ENCODE data around the gene NINL.
"Not testable (repeated sequence)": the region's sequence is repeated elsewhere in the genome, so short reads cannot be mapped to it uniquely, and the experiment has no call there.

NINL gene

GRCh38 chr20:25579081-25579770, 6.1 kb downstream of the NINL start:
- DNase-seq (no peak), ATAC-seq (replicated peaks) (no peak)
- no peak overlapping the region for H3K4me3 Mint-ChIP-seq
- peaks cover 3% of the 10 kb centered on the region in 2 donors for H3K36me3 Mint-ChIP-seq
- peaks cover 0 to 2% of the 10 kb centered on the region in 2 donors for H3K4me1 Mint-ChIP-seq
- H3K9me3 Mint-ChIP-seq: peaks cover 2 to 3% of the 10 kb centered on the region in 2 donors
- peaks cover 31 to 44% of the 10 kb centered on the region in 2 donors for H3K27me3 Mint-ChIP-seq
- no peak overlapping the region for H3K27ac Mint-ChIP-seq

- Mint-ChIP-seq H3K36me3 (no peaks in the 10 kb centered on the region), H3K4me3 (no peak overlapping the region), H3K9me3 (peaks cover 0 to 1% of the 10 kb centered on the region in 2 donors), H3K27me3 (peaks cover 15 to 29% of the 10 kb centered on the region in 2 donors), H3K27ac (no peak overlapping the region), H3K4me1 (no peaks in the 10 kb centered on the region)
- ATAC-seq (replicated peaks) (no peak), DNase-seq (no peak)
Observed at GRCh38 chr20:25576783-25577530, 8.4 kb downstream of the NINL start.

- H3K27ac Mint-ChIP-seq: no peak overlapping the region
- DNase-seq: no peak
Observed at GRCh38 chr20:25574411-25574810, 10.9 kb downstream of the NINL start.

GRCh38 chr20:25573288-25574251, 11.8 kb downstream of the NINL start:
- Mint-ChIP-seq H3K36me3 (no peaks in the 10 kb centered on the region), H3K4me3 (no peak overlapping the region), H3K4me1 (no peaks in the 10 kb centered on the region), H3K27ac (no peak overlapping the region), H3K27me3 (peaks cover 14 to 38% of the 10 kb centered on the region in 2 donors), H3K9me3 (peaks cover 0 to 4% of the 10 kb centered on the region in 2 donors)
- DNase-seq (no peak), ATAC-seq (replicated peaks) (no peak)

More at GRCh38 chr20:25574411-25574810, 10.9 kb downstream of the NINL start:
- ATAC-seq (replicated peaks): no peak
- Mint-ChIP-seq H3K9me3 (peaks cover 0 to 2% of the 10 kb centered on the region in 2 donors), H3K4me1 (no peaks in the 10 kb centered on the region), H3K4me3 (no peak overlapping the region), H3K36me3 (no peaks in the 10 kb centered on the region), H3K27me3 (peaks cover 14 to 35% of the 10 kb centered on the region in 2 donors)

GRCh38 chr20:25571817-25572216, 13.5 kb downstream of the NINL start:
- Mint-ChIP-seq H3K27ac (no peak overlapping the region), H3K27me3 (peaks cover 14 to 27% of the 10 kb centered on the region in 2 donors), H3K4me1 (no peaks in the 10 kb centered on the region), H3K4me3 (no peak overlapping the region), H3K36me3 (no peaks in the 10 kb centered on the region), H3K9me3 (peaks cover 0 to 4% of the 10 kb centered on the region in 2 donors)
- DNase-seq (no peak), ATAC-seq (replicated peaks) (no peak)

- Mint-ChIP-seq H3K9me3 (peaks cover 0 to 4% of the 10 kb centered on the region in 2 donors), H3K4me1 (no peaks in the 10 kb centered on the region), H3K4me3 (no peak overlapping the region), H3K36me3 (no peaks in the 10 kb centered on the region), H3K27me3 (peaks cover 18 to 31% of the 10 kb centered on the region in 2 donors), H3K27ac (no peak overlapping the region)
- no peak for ATAC-seq (replicated peaks)
- DNase-seq: no peak
Observed at GRCh38 chr20:25571240-25571639, 14.1 kb downstream of the NINL start.

GRCh38 chr20:25570148-25570530, 15.2 kb downstream of the NINL start:
- peaks cover 0 to 4% of the 10 kb centered on the region in 2 donors for H3K9me3 Mint-ChIP-seq

GRCh38 chr20:25567286-25567685, 18.0 kb downstream of the NINL start:
- Mint-ChIP-seq H3K9me3 (peaks cover 4 to 8% of the 10 kb centered on the region in 2 donors), H3K27ac (no peak overlapping the region), H3K4me1 (no peaks in the 10 kb centered on the region), H3K36me3 (no peaks in the 10 kb centered on the region), H3K4me3 (no peak overlapping the region), H3K27me3 (peaks cover 13 to 23% of the 10 kb centered on the region in 2 donors)
- DNase-seq (no peak), ATAC-seq (replicated peaks) (no peak)

More at GRCh38 chr20:25570148-25570530, 15.2 kb downstream of the NINL start:
- Mint-ChIP-seq H3K27me3 (peaks cover 12 to 34% of the 10 kb centered on the region in 2 donors), H3K36me3 (no peaks in the 10 kb centered on the region), H3K4me1 (no peaks in the 10 kb centered on the region), H3K4me3 (no peak overlapping the region), H3K27ac (no peak overlapping the region)
- ATAC-seq (replicated peaks) (no peak), DNase-seq (no peak)

- no peaks in the 10 kb centered on the region for H3K36me3 Mint-ChIP-seq
- H3K27me3 Mint-ChIP-seq: peaks cover 13 to 23% of the 10 kb centered on the region in 2 donors
- H3K4me1 Mint-ChIP-seq: no peaks in the 10 kb centered on the region
- no peak overlapping the region for H3K27ac Mint-ChIP-seq
- DNase-seq (no peak), ATAC-seq (replicated peaks) (no peak)
- no peak overlapping the region for H3K4me3 Mint-ChIP-seq
- H3K9me3 Mint-ChIP-seq: peaks cover 4 to 8% of the 10 kb centered on the region in 2 donors
Observed at GRCh38 chr20:25566821-25567220, 18.5 kb downstream of the NINL start.

GRCh38 chr20:25565578-25566157, 19.7 kb downstream of the NINL start:
- DNase-seq: no peak
- Mint-ChIP-seq H3K9me3 (peaks cover 4 to 8% of the 10 kb centered on the region in 2 donors), H3K4me1 (no peaks in the 10 kb centered on the region), H3K27me3 (peaks cover 10 to 18% of the 10 kb centered on the region in 2 donors), H3K4me3 (no peak overlapping the region), H3K36me3 (peaks cover 0 to under 1% of the 10 kb centered on the region in 2 donors), H3K27ac (no peak overlapping the region)
- no peak for ATAC-seq (replicated peaks)

GRCh38 chr20:25563876-25564275, 21.5 kb downstream of the NINL start:
- H3K27ac Mint-ChIP-seq: no peak overlapping the region
- peaks cover 6 to 7% of the 10 kb centered on the region in 2 donors for H3K9me3 Mint-ChIP-seq
- DNase-seq: no peak
- no peak for ATAC-seq (replicated peaks)
- H3K4me1 Mint-ChIP-seq: no peaks in the 10 kb centered on the region
- H3K27me3 Mint-ChIP-seq: peaks cover 7 to 10% of the 10 kb centered on the region in 2 donors
- no peak overlapping the region for H3K4me3 Mint-ChIP-seq
- peaks cover 0 to 4% of the 10 kb centered on the region in 2 donors for H3K36me3 Mint-ChIP-seq

GRCh38 chr20:25563362-25563761, 22.0 kb downstream of the NINL start:
- peaks cover 6 to 7% of the 10 kb centered on the region in 2 donors for H3K9me3 Mint-ChIP-seq
- H3K36me3 Mint-ChIP-seq: peaks cover 0 to 4% of the 10 kb centered on the region in 2 donors
- H3K27me3 Mint-ChIP-seq: peaks cover 7 to 10% of the 10 kb centered on the region in 2 donors
- no peaks in the 10 kb centered on the region for H3K4me1 Mint-ChIP-seq
- no peak overlapping the region for H3K4me3 Mint-ChIP-seq
- no peak for ATAC-seq (replicated peaks)
- no peak for DNase-seq
- no peak overlapping the region for H3K27ac Mint-ChIP-seq

GRCh38 chr20:25561771-25562170, 23.6 kb downstream of the NINL start:
- not testable (repeated sequence) for H3K9me3 Mint-ChIP-seq; H3K27ac Mint-ChIP-seq; DNase-seq; ATAC-seq (replicated peaks); H3K27me3 Mint-ChIP-seq; H3K36me3 Mint-ChIP-seq; H3K4me3 Mint-ChIP-seq; H3K4me1 Mint-ChIP-seq

Data from stimulated activated naive B cell treated with anti-CD40 and anti-IgM and Interleukin-4, amounts not matched to agents 10 μg/mL and 1 μg/mL and 100 μg/mL, for 72 hours (primary cell).